ENCODE measurements around the gene OR2AE1.

OR2AE1 gene

DNA sequence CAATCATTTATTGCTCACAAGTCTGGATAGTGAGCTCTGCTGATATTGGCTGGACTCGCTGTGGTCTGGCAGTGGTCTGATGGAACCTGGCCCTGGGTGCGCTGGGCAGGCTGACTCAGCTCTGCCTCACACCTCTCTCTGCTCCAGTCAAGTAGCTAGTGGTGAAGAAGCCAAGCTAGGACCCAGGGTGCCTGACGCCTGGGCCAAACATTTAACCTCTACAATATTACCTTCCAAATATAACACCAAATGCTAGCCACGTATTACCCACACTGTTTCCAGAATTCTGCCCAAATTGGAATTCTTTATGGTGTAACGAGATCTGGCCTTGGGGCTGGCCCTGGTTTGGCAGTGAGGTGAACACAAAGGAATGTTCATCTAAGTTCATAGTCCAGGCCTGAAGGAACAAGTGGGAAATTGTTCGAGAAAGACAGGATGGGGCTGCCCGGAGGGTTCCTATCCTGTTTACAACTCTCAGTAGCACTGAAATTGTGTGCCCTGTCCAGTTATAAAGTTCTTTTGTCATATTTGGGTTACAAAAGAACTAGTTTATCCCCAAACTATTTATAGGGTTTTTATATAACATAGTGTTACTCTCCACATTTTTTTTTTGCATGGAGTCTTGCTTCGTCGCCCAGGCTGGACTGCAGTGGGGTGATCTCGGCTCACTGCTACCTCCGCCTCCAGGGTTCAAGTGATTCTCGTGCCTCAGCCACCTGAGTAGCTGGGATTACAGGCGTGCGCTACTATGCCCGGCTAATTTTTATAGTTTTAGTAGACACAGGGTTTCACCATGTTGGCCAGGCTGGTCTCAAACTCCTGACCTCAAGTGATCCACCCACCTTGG is 16.3 kb downstream of the OR2AE1 start:
- DNase-seq (ENCODE audit: low read depth in 2 of 2) = no peak

DNA sequence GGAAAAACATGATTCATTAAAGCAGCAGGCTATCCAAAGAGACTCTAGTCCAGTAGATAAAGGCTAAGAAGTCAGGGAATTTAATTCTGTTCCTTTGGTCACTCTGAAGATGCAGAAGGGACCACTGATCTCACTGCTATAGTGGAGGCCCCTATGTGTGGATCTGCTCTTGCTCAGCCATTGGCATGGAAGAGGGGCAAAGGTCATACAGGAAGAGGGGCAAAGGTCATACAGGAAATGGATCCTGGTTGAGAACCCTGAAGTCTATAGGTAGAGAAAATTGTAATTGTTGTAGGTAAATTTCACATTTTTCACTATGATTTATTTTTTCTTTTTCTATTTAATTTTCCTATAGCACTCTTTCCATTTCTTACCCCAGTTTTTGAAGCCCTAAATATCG is 21.6 kb downstream of the OR2AE1 start:
- DNase-seq (ENCODE audit: low read depth in 2 of 2) = no peak

- DNase-seq (ENCODE audit: low read depth in 2 of 2) = no peak
Observed at GRCh38 chr7:99848420-99849216, 28.2 kb downstream of the OR2AE1 start.

DNA sequence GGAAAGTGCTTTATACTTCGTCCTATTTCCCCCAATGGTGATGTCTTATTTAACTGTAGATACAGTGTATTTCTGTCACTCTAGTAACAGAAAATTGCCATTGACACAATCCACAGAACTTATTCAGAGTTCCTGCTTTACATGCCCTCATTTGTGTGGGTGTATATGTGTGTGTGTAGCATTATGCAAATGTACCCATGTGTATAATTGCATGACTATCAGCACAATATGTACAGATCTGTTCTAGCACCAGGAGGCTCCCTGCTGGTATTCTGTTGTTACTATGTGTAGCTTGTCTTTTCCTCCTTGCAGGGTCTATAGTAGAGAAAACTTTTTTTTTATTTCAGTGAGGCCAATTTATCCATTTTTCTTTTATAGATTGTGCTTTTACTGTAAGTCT is 32.5 kb downstream of the OR2AE1 start:
- DNase-seq (ENCODE audit: low read depth in 2 of 2) = no peak

DNA sequence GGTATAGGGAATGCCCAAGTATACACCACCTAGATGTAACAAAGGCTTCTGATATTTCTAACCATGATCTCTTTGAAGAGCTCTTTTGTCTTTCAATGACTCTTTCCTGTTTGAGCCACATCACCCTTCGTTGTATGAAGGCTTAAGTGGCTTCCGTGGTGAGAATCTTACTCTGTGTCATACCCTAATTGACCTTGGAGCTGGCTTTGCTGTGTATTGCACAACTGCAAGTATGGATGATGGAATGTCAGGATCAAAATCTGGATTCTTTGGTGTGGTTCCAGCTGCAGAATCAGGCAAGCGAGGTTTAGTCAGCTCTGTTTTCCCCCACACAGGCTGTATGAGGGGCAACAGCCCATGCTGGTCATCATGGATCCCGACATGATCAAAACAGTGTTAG is 33.0 kb downstream of the OR2AE1 start:
- DNase-seq (ENCODE audit: low read depth in 2 of 2) = no peak

GRCh38 chr7:99842926-99843325 is 33.9 kb downstream of the OR2AE1 start:
- DNase-seq (ENCODE audit: low read depth in 2 of 2) = no peak

DNA sequence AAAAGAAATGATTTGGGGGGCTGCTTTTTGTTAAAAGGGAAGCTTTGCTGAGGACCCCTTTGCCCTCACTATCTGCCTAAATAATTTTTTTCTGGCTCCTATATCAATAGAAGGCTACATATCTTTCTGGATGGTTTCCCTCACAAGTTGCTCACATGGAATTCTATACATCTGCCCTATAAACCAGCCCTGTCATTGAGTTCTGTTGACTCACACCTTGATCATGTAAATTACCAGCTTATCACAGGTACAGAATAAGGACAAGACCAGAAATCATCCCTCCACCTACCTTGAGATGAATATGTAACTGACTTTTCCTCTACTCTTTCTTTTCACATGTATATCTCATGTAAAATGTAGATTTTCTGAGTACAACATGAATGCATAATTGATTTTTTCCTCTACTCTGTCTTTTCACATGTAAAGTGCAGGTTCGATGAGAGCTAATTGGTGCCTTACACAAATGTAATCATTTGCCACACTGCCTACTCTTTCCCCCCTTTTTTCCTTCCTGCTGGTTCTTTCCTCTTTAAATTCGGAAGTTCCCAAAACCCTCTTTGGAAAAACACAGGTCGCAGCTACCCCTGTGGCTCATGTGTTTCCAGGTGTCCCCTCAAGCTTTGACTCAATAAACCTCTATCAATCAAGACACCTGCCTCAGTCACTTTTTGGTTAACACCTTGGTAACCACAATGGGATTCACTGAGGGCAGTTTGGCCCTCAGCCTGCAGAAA is 36.5 kb downstream of the OR2AE1 start:
- no peak for DNase-seq (ENCODE audit: low read depth in 2 of 2)

DNA sequence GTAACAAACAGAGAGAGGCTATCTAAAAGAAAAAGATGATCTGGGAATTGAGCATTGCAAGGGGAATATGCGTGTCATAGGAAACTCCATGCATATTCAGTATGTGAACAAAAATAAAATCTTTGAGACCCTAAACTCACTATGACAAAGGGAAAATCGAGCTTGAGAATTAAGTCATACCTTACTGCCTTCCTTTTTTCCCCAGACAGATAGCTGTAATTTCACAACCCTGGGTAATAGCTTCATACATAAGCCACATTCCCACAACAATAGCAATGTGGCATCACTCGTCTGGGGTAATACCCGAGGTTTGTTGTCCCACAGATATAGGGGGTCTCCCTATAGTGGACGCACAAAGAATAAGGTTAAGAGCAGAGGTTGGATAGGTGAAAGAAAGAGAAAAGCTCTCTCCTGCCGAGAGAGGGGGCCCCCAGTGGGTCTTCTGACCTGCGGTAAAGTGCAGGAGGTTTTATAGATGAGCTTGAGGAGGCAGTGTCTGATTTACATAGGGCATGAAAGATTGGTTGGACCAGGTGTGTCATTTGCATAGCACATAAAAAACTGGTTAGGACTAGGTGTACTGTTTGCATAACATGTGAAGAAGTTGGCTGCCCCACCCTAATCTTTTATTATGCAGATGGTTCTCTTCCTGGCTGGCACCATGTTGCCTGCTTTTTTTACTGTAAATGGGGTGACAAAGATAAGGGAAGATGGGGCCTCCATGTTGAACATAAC is 37.4 kb downstream of the OR2AE1 start:
- DNase-seq (ENCODE audit: low read depth in 2 of 2) = no peak

- DNase-seq (ENCODE audit: low read depth in 2 of 2) = no peak
Observed at GRCh38 chr7:99837649-99838361, 39.0 kb downstream of the OR2AE1 start.

- no peak for DNase-seq (ENCODE audit: low read depth in 2 of 2)
Observed at GRCh38 chr7:99835189-99835588, 41.6 kb downstream of the OR2AE1 start.

DNA sequence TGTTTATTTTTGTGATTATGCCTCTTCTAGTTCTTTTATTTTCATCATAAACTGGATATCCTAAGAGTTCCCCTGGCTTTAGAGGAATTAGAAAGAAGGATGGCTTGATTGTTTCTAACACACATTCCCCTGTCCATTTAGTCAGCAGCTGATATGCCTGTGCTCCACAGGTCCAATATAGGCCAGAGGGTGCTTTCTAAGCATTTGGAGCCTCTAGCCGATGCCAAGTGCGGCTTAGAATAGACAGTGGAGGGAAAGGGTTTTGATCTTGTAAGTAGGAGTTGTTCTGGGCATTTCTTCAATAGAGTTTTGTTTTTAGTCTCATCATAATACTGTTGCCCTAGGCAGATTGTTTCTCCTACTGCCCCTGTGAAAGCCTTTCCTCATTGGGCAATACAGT is 42.5 kb downstream of the OR2AE1 start:
- no peak for DNase-seq (ENCODE audit: low read depth in 2 of 2)

DNA sequence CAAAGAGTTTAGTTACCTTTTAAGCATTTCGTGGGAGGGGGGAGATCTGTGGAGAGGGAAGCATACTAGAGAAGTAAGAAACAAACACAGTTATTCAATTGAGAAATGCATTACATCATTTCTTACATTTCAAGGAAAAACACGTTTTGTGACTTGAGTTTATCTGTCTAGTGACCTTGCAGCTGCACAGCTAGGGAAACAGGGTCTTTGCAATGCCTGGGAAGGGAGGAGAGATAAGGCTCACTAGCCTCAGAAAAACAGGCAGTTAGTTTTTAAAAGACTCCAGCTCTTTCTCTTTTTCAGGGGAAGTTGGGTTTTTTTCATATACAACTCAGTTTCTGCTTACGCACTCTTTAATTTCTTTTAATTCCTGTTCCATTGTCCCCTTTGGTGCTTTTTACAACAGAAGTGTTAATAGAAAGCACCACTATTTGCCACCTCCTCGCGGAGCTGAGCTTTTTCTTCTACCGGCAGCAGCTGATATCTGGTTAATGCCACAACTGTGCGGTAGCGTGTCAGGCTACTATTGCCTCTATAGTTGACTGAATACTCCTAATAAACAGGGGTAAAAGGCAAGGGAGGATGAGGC is 43.5 kb downstream of the OR2AE1 start:
- DNase-seq (ENCODE audit: low read depth in 2 of 2) = no peak

- no peak for DNase-seq (ENCODE audit: low read depth in 2 of 2)
Observed at GRCh38 chr7:99831595-99831994, 45.2 kb downstream of the OR2AE1 start.

GRCh38 chr7:99829524-99830160 is 47.2 kb downstream of the OR2AE1 start:
- no peak for DNase-seq (ENCODE audit: low read depth in 2 of 2)

- DNase-seq (ENCODE audit: low read depth in 2 of 2) = no peak
Observed at GRCh38 chr7:99828811-99829210, 48.0 kb downstream of the OR2AE1 start.

- no peak for DNase-seq (ENCODE audit: low read depth in 2 of 2)
Observed at GRCh38 chr7:99827040-99827778, 49.6 kb downstream of the OR2AE1 start.
